C4-2B (cell line): Measurements from ENCODE around the gene DUSP7.

ENCODE experiments used
- H3K27ac ChIP-seq: fragments of 450-650 bp; 2 replicates; pipeline ENCODE4 v1.5.1; 2017
- CTCF ChIP-seq: fragments of 450-650 bp; conservative IDR thresholded peaks from 2 replicates; pipeline ENCODE4 v1.5.1; 2017; ENCODE audit warnings: mild to moderate bottlenecking
- ZFX ChIP-seq: fragments of 450-650 bp; IDR thresholded peaks from 2 replicates; pipeline ENCODE4 v1.6.1; 2017

DUSP7 gene

DNA sequence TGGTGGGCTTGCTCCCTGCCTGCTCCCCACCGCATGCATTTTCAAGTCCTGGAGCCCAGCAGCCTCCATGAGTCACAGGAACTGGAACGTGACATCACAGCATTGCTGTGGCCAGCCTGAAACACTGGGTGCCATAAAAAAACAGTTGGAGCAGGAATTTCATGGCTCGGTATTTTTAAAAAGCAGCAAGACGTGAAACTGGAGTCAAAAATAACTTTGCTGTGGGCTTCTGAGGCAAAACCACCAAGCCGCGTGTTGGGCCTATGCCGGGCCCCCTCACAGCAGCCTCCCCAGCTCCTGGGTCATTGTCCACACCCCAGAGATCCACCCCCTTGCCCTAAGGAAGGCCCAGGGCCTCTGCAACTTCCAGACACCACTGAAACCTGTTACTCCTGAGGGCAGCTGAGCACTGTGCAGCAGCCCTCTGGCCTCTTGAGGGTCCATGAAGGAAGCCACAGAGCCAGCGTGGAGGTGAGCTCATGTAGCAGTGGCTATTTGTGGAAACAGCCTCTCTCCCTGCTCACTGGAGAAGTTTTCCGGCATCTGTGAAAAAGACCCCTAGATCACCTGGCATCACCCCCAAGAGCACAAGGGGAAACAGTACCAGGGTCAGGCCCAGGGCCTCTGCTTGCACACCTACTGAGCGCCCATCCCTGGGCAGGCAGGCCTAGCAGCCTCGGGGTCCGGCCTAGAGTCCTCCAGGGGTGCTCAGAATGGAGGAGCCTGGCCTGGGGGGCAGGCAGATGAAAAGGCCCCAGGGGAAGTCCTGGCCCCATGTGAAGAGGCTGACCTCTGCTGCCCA lies 34.0 kb upstream of the DUSP7 start:
- no peak for TF ChIP-seq CTCF
- TF ChIP-seq ZFX: no peak
- no peak overlapping the region for H3K27ac ChIP-seq

- H3K27ac ChIP-seq: no peak overlapping the region
- no peak for TF ChIP-seq ZFX
- TF ChIP-seq CTCF: no peak
Measured at GRCh38 chr3:52089691-52090090, 33.3 kb upstream of the DUSP7 start.

DNA sequence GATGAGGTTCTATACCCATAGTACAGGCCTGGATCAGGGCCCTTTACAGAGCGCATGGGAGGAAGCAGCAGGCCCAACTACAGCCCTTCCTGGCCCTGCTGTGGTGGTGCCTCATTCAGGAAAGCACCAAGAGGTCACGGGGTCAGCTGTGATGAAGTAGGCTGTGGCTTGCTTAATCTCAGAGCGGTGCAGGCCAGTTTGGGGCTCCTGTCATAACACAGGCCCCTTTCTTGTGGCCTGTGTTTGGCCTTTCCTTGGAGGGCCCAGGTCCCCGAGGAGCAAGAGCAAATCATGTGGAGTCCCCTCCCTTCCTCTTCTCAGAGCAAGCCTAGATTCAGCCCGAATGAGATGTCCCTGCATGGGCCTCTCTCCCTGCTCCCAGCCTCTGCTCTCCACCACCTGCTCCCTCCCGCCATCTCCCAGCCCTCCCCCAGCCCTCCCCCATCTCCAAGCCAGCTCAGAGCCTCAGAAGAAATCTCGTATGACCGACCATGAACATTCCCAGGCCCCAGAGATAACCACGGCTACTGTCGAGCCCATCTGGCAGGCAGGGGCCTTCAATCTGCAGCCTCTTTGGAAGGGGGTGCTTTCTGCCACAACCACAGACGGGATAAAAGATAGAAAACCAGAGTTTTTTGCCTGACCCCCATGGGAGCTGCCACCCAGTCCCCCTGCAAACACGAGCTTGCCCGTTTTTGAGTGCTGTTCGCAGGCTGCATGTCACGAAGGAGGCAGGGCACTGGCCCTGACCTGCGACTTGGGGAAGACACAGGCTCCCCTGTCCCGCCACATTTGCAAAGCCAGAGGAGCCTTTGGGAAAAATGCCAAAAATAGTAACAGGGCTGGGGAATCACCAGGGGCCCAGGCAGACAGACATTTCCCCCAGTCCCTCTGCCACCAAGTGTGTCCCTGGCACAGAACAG lies 32.3 kb upstream of the DUSP7 start:
- TF ChIP-seq ZFX (no peak), CTCF (no peak)
- no peak overlapping the region for H3K27ac ChIP-seq

DNA sequence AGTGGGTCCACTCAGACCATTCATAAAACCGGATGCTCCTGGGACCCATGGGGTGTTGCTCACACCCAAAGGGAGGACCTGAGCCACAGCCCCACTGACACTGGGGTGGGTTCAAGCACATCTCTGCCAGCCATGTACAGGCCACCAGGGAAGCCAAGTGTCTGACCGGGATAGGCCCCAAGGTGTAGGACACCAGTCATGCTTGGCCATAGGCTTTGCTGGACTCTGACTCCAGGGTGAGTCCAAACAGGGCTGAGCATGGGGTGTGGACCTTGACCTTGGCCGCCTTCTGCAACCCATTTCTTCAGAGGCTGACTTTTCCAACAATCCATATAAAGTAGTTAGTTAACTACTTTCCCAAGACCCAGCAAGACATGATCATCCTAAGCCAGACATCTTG lies 31.4 kb upstream of the DUSP7 start:
- TF ChIP-seq CTCF: no peak
- no peak for TF ChIP-seq ZFX
- no peak overlapping the region for H3K27ac ChIP-seq

GRCh38 chr3:52086976-52087663 lies 30.7 kb upstream of the DUSP7 start:
- no peak for TF ChIP-seq ZFX
- no peak for TF ChIP-seq CTCF
- no peak overlapping the region for H3K27ac ChIP-seq

DNA sequence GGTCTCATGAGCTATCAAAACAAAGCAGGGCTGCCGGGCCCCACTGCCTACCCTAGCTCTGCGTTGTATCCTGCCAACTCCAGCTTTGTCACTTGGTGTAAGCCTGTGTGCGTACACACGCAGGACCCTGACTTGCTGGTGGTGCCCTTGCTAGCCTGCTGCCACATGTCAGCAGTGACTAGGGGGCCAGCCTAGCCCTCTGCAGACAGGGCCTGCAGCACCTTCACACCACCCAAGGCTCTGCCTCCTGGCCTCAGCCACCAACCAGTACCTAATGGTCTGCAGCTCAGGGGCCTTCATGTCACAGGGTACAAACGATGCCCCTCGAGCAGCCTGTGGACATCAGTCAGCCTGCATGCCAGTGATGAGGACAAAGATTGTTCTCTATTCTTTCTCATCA lies 30.1 kb upstream of the DUSP7 start:
- H3K27ac ChIP-seq: no peak overlapping the region

More for the DNA sequence above, 30.1 kb upstream of the DUSP7 start:
- no peak for TF ChIP-seq CTCF
- no peak for TF ChIP-seq ZFX
